ENCODE results near the gene OBP2A. TPM values are rescaled to one million over a fixed set of nuclear protein-coding genes. Genes with fewer than 3 reads are reported as not detected.
"Not testable (repeated sequence)": the region's sequence is repeated elsewhere in the genome, so short reads cannot be mapped to it uniquely, and the experiment has no call there.

OBP2A gene
- total RNA-seq, 4 donors from 2014 or later = 1.0 to 3.9 (median 1.7) TPM; not detected in 1

DNA sequence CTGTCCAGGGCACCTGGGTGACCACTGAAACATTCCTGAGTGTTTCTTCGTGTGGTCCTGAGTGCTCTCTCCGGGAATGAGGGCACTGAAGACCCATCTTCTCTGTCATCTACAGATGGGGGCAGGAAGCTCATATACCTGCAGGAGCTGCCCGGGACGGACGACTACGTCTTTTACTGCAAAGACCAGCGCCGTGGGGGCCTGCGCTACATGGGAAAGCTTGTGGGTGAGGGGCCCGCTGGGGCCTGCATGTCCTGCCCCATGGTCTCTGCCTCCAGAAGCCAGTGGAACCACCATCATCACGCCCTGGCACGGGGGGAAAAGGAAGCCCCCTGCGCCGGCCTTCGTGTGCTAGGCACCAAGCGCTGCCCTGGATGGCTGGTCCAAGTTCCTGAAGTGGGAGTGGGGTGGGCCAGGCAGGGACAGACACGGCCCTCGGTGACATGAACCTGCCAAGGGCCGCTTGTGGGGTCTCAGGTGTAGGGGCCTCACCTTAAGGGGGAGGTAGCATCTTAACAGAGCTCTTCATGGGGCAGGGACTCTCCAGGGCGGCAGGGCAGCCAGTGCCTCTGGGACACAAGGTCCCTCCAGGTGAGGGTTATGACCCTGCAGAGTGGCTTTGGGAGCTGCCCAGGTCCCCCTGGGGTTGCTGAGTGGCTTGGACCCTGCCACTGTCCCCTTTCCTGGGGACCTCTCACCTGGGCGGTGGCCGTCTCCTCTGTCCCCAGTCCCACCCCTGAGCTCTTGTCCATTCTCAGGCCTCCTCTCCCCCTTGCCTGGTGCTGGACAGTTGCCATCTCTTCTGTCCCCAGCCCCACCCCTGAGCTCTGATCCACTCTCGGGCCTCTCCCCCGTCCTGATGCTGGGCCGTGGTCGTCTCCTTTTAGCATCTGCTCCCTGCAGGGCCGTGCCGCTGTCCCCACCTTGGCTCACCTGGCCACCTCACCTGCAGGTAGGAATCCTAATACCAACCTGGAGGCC lies 2.1 kb downstream of the OBP2A start:
- H3K4me1 ChIP-seq = no peaks in the 10 kb centered on the region
- no peak overlapping the region for H3K4me3 ChIP-seq
- no peak for TF ChIP-seq EP300 (IDR thresholded peaks at IDR 0.05)
- H3K36me3 ChIP-seq = no peaks in the 10 kb centered on the region
- WGBS = 81% methylated on average over 19 of the region's 28 CpGs
- H3K27ac ChIP-seq = no peak overlapping the region
- peak in 1 of 2 donors; percentile 30 for DNase-seq (ENCODE audit: low spot score in 2 of 2)
- peaks cover 22% of the 10 kb centered on the region for H3K27me3 ChIP-seq
- no peaks in the 10 kb centered on the region for H3K9me3 ChIP-seq

DNA sequence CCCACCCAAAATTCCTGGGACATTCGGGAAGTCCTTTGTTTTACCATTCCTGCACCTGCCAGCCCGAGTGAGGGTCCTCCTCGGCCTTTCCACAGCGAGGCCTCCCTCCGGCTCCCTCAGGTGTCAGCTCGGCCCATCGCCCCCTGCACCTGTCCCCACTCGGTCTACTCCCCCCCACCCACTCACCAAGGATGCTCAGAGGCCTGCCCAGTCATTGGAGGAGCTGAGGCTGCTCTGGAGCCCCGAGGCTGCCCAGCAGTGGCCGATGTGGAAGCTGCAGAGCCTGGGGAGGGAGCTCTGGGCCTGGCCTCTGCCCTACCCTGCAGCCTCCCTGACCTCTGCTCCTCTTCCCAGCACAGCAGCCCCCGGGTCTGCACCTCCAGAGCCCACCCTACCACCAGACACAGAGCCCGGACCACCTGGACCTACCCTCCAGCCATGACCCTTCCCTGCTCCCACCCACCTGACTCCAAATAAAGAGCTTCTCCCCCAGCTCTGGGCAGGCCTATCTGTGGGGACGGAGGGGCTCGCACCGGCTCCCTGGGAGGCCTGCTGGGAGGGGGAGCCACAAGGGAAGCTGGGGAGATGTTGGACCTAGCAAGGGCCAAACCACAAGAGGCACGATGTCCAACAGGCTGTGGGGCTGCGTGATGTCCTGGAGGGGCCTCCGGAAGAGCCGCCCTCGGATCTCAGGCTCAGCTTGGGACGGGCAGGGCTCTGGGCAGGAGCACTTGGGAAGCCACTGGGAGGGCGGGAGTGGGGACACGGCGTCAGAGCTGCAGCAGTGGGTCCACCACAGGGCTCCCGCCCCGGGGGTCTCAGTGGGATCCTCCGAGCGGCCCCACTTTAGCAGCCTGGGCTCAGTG lies 3.8 kb downstream of the OBP2A start:
- peaks cover 16% of the 10 kb centered on the region for H3K27me3 ChIP-seq
- H3K9me3 ChIP-seq, H3K4me3 ChIP-seq, H3K36me3 ChIP-seq, H3K4me1 ChIP-seq, H3K27ac ChIP-seq: not testable (repeated sequence)
- peak in 1 of 2 donors; percentile 36 for DNase-seq (ENCODE audit: low spot score in 2 of 2)
- WGBS = 93% methylated on average over 5 of the region's 28 CpGs

GRCh38 chr9:135550344-135550918 lies 4.5 kb downstream of the OBP2A start:
- peak in 1 of 2 donors; percentile 67 for DNase-seq (ENCODE audit: low spot score in 2 of 2)
- TF ChIP-seq EP300 (IDR thresholded peaks at IDR 0.05) (no peak), CTCF (IDR thresholded peaks at IDR 0.05) (no peak), POLR2A (IDR thresholded peaks at IDR 0.05) (no peak), POLR2AphosphoS5 (IDR thresholded peaks at IDR 0.05) (no peak)
- Histone ChIP-seq H3K4me3 (no peak overlapping the region), H3K27me3 (peaks cover 16% of the 10 kb centered on the region), H3K36me3 (no peaks in the 10 kb centered on the region), H3K4me1 (no peaks in the 10 kb centered on the region), H3K9me3 (no peaks in the 10 kb centered on the region), H3K27ac (no peak overlapping the region)
- WGBS = 48% methylated on average over 12 of the region's 17 CpGs

DNA sequence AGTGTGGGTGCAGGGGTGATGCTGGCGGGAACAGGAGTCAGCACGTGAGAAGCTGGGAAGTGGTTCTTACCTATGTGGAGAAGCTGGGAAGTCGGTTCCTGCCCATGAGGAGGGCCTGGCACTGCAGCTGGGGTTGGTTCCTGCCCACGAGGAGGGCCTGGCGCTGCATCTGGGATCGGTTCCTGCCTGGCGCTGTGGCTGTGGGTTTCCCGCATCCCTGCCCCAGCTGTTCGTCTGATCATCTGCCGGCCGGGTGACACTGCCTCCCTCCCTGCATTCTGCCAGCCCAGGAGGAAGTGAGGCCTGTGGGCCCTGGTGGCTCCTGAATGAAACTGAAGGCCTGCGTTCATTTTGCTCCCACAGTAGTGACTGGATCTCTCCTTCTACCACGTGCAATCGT lies 5.1 kb downstream of the OBP2A start:
- WGBS = 35% methylated on average over 3 of the region's 14 CpGs
- Histone ChIP-seq H3K4me3 (no peak overlapping the region), H3K27ac (no peak overlapping the region), H3K27me3 (peaks cover 16% of the 10 kb centered on the region), H3K4me1 (no peaks in the 10 kb centered on the region), H3K9me3 (no peaks in the 10 kb centered on the region), H3K36me3 (no peaks in the 10 kb centered on the region)
- TF ChIP-seq EP300 (IDR thresholded peaks at IDR 0.05) (no peak), CTCF (IDR thresholded peaks at IDR 0.05) (no peak), POLR2A (IDR thresholded peaks at IDR 0.05) (no peak), POLR2AphosphoS5 (IDR thresholded peaks at IDR 0.05) (no peak)
- peak; percentile 41 to 72 for DNase-seq (ENCODE audit: low spot score in 2 of 2)

DNA sequence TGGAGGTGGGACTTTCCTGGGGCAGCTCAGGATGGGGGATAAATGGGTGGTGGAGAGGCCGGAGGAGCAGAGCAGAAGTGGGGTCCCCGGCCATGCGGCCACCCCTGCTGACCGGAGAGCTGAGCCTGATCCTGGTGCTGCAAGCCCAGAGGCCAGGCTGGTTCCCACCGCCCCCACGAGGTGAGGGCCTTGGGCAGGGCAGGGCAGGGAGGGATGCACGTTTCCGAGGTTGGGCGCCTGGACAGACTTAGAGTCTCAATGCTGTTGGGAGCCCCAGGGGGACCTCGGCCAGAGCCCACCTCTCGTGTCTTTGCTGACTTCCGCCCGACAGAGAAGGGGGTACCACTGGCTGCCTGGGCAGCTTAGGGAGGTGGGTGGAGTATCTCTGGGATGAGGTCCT lies 5.5 kb downstream of the OBP2A start:
- WGBS = 85% methylated on average over 13 of the region's 13 CpGs
- H3K36me3 ChIP-seq = no peaks in the 10 kb centered on the region
- TF ChIP-seq POLR2AphosphoS5 (IDR thresholded peaks at IDR 0.05) = no peak
- TF ChIP-seq POLR2A (IDR thresholded peaks at IDR 0.05) = no peak
- no peak for TF ChIP-seq CTCF (IDR thresholded peaks at IDR 0.05)
- TF ChIP-seq EP300 (IDR thresholded peaks at IDR 0.05) = no peak
- peaks cover 16% of the 10 kb centered on the region for H3K27me3 ChIP-seq
- peak; percentile 52 to 78 for DNase-seq (ENCODE audit: low spot score in 2 of 2)
- H3K27ac ChIP-seq = no peak overlapping the region
- H3K9me3 ChIP-seq = no peaks in the 10 kb centered on the region
- H3K4me3 ChIP-seq = no peak overlapping the region
- no peaks in the 10 kb centered on the region for H3K4me1 ChIP-seq

Measured in suprapubic skin (tissue), 4 donors.